Endothelial cell of hepatic sinusoid (primary cell): ENCODE measurements around the gene ACADSB.

Experiments used
- in situ Hi-C: cut with HindIII; loops from 2 replicates; pipeline ENCODE4 v1.10.0; 2017; ENCODE audit warnings: low sequenced_read_pairs

The ACADSB gene

DNA sequence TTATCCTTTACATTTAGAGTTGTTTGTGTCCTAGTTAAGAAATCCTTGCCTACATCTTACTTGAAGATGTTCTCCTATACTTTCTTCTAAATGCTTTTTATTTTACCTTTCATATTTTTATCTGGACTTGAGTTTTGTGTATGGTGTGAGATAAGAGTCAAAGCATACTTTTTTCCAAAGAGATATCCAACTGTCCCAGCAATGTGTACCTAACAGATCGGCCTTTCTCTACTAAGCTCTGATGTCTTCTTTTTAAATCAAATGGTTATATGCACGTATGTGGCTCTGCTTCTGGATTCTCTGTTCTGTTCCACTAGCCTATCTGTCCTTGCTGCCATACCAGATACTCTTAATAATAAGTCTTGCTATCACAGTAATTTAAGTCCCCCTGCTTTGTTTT lies 7.4 kb upstream of the ACADSB start:
- in situ Hi-C loops, result no loop called here

DNA sequence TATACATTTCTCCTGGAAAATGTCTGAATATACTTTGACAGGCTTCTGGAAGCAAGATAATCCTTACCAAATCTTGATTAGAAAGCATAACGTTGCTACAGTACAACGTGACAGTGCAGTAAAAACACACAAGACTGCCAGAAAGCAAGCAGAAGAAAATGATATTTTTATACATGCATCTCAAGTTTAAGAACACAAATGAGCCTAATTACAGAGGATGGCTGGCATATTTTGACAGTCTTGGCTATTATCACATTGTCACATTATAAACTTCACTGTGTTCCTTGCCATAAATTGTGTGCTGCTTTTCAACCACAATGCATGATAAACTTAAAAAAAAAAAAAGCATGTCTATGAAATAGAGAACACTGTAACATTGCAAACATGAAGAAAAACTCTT lies 4.5 kb upstream of the ACADSB start:
- in situ Hi-C loops, result no loop called here

DNA sequence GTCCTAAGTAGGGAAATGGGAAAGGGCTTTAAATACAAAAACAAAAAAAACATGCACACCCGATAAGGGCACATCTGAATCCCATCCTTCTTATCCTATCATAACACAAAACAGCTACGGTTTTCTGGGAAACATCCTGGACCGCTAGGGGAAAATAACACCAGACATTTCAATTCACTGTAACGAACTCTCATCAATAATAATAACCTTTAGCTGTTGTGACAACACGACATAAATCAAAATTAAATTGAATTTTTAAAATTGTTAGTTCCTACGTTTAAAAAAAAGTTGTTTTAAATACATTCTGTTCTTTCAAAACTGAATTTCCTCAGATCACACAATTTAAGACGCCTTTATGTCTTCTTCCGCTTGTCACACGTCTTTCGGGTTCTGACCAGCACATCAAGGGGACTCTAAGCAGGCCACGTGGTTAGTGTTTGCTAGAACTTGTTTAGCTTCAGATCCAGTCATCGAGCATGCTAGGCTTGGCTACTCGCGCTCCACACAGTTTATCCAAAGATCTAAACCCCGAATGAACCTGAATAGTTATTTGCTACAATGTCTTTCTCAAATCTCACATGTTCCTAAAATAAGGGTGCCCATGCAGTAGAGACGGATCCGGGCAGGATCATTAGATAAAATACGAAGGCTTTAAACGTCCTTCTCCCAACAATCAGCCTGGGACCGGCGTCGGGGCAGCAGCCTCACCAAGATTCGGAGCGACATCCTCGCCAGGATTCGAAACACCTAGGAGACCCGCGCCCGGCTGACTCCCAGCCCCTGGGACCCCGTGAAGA lies 1.1 kb upstream of the ACADSB start:
- in situ Hi-C loops, result no loop called here

DNA sequence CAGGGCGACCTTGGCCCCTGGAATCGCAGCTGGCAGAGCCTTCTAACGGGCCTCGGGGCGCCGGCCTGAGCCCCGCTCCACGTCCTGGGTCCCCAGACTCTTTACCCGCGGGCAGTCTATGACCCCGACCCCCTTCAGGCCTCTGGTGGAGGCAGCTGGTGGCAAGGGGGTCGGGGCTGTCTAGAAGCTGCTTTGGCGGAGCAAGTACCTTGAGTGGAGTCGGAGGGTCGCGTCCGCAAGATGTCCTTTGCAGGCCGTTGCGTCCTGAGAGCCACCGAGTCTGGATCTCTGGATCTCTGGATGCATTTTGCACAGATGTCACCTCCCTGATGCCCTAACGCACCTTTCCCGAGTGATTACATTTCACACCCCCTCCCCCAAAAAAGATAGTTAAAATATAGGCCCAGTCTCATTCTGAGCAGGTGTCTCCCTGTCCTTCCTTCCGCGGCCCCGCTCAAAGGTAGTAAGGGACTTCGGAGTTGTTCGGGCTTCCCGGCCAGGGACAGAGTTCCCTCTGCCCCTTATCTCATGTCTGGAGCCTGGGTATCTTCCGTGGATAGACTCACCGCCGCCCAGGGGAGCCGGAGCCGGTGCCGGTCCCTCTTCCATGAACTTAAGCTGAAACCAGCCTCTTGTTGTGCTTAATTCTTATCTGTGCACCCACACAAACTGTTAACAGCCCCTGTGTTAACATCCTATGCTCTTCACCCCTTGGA lies 457 bp downstream of the ACADSB start:
- in situ Hi-C loops, result no loop called here

DNA sequence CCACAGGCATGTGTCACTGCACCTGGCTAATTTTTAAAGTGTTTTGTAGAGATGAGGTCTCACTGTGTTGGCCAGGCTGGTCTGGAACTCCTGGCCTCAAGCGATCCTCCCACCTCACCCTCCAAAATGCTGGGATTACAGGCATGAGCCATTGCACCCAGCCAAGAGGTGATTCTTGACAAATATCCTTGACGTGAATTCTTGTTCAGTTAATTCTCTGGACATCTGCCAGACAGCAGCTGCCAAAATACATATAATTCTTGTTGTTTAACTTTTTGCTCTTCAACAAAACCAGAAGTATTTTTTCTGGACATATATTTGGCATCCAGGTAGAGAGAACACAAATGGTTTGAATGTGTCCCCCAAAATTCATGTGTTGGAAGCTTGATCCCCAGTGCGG lies 3.2 kb downstream of the ACADSB start:
- in situ Hi-C loops, result no loop called here

DNA sequence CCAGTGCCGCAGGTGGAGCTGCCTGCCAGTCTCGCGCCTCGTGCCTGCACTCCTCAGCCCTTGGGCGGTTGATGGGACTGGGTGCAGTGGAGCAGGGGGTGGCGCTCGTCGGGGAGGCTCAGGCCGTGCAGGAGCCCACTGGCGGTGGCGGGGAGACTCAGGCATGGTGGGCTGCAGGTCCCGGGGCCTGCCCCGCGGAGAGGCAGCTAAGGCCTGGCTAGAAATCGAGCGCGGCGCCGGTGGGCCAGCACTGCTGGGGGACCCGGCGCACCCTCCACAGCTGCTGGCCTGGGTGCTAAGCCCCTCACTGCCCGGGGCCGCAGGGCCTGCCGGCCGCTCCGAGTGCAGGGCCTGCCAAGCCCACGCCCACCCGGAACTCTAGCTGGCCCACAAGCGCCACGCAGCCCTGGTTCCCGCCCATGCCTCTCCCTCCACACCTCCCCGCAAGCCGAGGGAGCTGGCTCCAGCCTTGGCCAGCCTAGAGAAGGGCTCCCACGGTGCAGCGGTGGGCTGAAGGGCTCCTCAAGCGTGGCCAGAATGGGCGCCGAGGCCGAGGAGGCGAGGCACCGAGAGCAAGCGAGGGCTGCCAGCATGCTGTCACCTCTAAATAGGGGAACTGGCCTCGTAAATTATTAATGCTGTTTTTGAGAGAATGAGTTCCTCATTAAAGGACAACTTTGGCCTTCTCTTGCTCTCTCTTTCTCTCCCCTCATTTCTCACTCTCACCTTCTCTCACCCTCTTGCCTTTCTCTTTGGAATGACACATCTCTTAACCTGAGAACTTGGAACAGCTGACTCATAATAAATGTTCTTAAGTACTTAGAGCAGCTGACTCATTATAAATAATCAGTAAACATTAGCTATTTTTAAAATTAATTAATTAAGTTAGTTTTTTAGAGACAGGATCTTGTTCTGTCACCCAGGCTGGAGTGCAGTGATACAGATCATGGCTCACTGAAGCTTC lies 4.9 kb downstream of the ACADSB start:
- in situ Hi-C loops, result no loop called here

DNA sequence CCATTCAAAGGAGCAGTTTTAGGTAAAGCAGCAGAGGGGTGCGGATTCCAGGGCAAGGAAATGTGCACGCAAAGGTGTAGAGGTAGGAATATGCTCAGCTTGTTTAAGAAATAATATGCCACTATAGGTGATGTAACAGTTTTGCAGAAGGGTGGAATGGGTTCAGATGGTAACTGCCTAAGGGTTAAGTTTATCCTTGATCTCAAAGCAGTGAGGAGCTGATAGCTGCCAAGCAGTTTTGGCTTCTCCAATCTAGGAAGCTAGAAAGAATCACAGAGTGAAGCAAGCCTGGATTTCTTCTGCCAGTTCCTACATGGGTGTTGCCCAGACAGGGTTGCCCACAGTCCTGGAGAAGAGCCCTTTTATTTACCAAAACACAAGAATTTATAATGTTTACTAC lies 6.0 kb downstream of the ACADSB start:
- in situ Hi-C loops, result no loop called here

DNA sequence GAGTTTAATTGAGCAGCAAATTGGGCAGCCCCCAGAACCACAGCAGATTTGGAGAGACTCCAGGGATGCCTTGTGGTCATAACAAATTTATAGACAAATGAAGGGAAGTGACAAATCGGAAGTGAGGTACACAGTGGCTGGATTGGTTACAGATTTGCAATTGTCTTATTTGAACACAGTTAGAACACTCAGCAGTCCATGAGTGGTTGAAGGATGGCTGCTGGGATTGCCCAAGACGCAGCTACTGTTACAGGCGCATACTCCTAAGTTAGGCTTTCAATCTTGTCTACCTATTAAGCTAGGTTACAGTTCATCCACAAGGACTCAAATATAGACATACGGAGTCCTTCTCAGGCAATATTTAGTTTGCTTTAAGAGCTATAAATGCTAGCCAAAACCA lies 7.4 kb downstream of the ACADSB start:
- in situ Hi-C loops, result no loop called here

DNA sequence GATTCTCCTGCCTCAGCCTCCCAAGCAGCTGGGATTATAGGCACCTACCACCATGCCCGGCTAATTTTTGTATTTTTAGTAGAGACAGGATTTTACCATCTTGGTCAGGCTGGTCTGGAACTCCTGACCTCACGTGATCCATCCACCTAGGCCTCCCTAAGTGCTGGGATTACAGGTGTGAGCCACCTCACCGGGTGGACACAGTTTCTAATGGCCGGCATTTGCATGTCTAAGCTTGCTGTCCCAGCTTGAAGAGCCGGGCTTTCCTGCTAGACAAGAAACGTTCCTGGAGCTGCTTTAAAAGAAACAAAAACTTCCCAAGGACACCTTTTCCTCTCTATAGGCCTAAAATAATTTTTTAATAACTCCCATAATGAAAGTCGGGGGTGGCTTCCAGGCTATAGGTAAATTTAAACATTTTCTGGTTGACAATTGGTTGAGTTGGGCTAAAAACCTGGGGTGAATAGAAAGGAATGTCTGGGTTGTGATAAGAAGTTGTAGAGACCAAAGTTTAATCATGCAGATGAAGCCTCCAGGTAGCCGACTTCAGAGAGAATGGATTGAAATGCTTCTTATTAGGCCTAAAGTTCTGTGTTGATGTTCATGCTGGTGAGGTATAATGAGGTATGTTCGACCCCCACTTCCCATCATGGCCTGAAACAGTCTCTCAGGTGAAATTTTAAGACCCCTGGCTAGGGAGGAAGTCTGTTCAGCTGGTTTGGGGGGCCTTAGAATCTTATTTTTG lies 8.8 kb downstream of the ACADSB start:
- in situ Hi-C loops, result no loop called here

DNA sequence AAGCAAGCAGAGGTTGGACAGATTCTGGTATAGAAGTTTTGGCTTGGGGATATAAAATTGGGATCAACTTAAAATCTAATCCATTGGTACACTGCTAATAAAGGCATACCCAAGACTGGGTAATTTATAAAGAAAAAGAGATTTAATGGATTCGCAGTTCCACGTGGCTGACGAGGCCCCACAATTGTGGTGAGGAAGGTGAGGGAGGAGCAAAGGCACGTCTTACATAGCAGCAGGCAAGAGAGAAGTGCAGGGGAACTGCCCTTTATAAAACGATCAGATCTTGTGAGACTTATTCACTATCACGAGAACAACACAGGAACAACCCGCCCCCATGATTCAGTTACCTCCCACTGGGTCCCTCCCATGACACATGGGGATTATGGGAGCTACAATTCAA lies 9.7 kb downstream of the ACADSB start:
- in situ Hi-C loops, result no loop called here

DNA sequence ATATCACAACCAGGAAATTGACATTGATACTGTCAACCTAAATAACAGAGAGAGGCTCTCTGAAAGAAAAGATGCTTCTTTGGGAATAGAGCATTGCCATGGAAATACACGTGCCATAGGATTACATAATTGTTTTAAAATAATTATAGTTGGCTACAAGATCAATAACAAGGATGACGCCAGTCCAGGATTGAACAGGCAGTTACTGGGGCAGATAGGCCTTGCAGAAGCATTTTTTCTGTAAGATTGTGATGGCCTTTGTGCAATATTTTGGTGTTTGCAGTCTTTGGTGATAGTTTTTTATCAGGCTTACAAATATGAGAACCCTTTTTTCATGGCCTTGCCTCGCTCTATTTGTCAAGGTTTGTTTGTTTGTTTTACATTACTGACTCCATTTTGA lies 10.5 kb downstream of the ACADSB start:
- in situ Hi-C loops, result no loop called here

DNA sequence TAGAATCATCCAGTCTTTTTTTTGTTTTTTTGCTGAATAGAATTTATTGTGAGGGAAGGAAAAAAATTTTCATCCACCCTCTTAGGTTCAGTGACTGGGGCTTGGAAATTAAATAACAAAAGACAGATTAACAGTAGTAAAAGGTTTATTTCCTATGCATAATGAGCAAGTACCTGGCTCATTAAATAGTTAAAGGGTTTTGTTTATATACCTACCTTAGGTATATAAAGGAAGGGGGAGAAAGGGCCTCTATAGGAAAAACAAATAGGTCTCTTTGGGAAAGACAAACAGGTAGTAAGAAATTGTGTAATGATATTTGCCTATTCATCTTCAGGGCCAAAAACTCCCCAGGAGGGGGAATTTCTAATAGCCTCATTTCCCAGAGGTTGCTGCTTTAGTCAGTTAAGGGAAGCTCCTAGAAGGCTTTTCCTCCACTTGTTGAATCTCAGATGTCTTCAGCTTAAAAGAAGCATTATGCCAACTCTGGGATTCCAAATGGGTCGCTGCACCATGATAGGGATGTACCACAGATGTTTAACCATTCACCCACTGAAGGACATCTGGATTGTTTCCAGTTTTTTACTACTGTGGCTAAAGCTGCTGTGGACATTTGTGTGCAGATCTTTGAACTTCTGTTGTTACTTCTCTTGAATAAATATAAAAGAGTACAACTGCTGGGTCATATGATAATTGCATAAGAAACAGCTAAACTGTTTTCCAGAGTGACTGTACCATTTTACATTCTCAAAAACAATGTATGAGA lies 11.3 kb downstream of the ACADSB start:
- in situ Hi-C loops, result no loop called here

DNA sequence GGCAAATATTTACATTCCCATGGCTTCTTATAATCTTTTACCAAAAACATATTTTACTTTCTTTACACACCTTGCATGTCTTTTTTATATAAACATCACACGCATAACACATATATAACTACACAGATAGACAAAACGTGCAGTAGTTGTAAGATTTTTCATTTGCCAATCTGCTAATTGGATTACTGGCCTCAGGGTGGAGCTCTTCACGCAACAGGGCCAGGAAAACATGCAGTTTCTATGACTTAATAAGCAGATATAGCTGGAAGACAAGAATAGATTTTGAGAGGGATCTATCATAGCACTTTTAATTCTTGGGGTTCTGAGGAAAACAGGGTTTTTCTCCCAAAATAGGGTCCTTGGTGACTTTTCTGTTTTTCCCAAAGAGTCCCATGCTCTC lies 12.7 kb downstream of the ACADSB start:
- in situ Hi-C loops, result no loop called here

DNA sequence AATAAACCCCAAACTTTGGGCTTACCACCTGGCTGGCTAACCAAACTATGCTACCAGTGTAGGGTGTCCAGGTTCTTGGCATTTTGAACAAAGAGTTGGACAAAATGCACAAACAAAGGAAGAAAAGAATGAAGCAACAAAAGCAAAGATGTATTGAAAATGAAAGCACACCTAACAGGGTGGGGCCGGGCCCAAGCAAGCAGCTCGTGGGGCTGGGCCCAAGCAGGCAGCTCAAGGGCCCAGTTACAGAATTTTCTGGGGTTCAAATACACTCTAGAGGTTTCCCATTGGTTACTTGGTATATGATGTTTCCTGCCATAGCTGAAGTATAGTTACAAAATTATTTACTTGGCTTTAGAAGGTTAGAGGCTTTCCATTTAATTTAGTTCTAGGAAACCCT lies 15.7 kb downstream of the ACADSB start:
- in situ Hi-C loops, result no loop called here

DNA sequence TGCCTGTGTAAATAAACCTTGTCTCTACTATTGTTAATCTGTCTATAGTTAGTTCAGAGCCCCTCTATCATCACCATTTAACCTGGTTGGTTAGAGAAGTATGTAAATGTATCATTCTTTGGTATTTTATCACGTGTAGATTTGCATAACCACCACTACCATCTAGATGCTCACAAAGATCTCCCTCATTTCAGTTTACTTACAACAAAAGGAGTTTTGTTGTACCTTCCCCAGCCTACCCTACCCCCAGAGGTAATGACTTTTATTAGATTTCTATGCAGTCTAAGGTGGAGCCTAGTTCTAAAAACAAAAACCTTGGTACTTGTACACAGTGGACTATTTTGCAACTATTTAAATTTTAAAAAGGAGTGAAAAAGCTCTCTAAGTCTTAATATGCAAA lies 17.5 kb downstream of the ACADSB start:
- in situ Hi-C loops, result no loop called here

DNA sequence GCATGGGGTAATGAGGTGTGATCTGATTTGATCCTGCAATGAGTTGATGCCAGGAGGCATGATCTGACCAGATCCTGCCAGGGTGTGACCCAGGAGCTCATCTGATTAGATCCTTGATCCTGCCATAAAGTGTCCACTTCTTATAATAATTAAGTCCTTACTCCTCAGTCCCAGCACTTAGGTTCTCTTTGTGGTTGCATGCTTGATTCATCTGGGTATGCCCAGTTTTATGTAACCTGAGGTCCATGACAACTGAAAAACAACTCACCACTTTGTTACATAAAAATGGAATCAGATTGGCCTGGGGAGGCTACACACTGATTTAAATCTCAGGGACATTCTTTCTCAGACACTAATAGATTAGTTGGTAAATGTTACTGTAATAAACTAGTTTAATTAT lies 19.1 kb downstream of the ACADSB start:
- in situ Hi-C loops, result no loop called here

DNA sequence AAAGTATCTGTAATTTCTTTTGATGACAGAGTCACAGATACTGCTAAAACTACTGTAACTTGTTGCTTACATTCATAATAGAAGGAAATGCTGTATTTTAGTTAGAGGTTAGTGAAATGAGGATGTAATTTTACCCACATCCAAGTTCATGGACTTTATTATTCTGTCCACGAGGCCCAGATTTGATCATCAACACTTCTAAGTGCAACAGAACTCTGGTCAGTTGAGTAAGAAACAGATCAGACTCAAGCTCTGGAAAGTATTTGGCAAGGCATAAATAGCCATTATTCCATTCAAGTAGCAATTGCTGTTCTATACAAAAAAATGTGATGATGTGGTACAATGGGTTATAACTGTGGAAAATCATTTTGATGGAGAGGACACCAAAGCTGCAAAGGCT lies 22.3 kb downstream of the ACADSB start:
- in situ Hi-C loops, result no loop called here

DNA sequence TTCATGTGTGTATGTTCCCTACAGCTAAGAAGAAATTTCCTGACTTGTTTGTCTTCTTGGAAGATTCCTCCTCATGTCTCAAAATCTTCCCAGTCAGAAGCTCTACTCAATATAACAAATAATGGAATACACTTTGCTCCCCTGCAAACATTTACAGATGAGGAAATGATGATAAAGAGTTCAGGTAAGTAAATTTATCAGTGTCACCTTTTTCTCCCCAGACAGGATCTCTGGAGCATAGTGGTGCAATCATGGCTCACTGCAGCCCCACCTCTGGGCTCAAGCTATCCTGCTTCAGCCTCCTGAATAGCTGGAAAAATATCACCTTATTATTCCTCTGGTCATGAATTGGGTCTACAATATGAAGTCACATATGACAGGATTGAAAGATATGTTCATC lies 25.5 kb downstream of the ACADSB start:
- in situ Hi-C loops, result no loop called here

DNA sequence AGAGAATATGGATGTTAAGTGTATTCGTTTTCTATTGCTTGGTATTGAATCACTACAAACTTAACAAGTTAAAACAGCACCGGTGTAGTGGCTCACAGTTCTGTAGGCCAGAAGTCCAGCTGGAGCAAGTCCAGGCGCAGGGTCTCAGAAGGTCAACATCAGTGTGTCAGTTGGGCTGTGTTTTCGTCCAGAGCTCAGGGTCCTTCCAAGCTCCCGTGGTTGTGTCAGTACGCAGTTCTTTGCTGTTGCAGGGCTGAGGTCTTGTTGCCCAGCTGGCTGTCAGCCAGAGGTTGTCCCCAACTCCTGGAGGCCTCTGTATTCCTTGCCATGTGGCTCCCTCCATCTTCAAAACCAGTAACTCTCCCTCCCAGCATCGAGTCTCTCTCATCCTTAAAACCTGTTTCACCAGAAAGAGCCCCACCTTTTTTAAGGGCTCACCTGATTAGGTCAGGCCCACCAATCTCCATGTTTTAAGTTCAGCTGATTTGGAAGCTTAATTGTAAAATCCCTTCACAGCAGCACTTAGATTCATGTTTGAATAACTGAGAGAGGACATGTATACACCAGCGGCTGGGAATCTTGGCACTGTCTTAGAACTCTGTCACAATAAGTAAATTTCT lies 26.8 kb downstream of the ACADSB start:
- in situ Hi-C loops, result no loop called here
